Naive thymus-derived CD4-positive, alpha-beta T cell (primary cell): ENCODE results near the gene PRPF6. TPM values are rescaled to one million over a fixed set of nuclear protein-coding genes. Genes with fewer than 3 reads are reported as not detected.
A peak's percentile ranks its signal among the peaks of the same experiment; 100 is the strongest.

Experiments
- ATAC-seq: fragments of 150-1000 bp; cut with Tn5 transposase; 2 replicates; pipeline ENCODE4 v1.10.0; 2021; ENCODE audit warnings: mild to moderate bottlenecking, moderate library complexity
- CTCF ChIA-PET: fragments of 350-600 bp; sonication (Branson Sonifier 250); formaldehyde crosslinking; loops from one replicate; lab custom pipeline; 2021; ENCODE audit warnings: antibody characterized with exemption; lab: Charles Lee
- POLR2A ChIA-PET: fragments of 350-600 bp; sonication (Branson Sonifier 250); formaldehyde crosslinking; loops from one replicate; lab custom pipeline; 2021; ENCODE audit warnings: antibody characterized with exemption, inconsistent platforms; lab: Charles Lee
- DNase-seq, 9 donors: peaks; one replicate each; pipeline versions ENCODE4 v3.0.0 to v3.0.0-alpha.2; 2020 to 2022; ENCODE audit warnings: mixed read lengths in 1 of 9
- H3K27ac ChIP-seq: one replicate; pipeline ENCODE4 v1.7.0; 2013; ENCODE audit warnings: mild to moderate bottlenecking, low read depth, low read length, moderate library complexity
- H3K27me3 ChIP-seq, 2 donors: one replicate each; pipeline ENCODE4 v1.7.0; 2013; ENCODE audit warnings: low read length in 2 of 2, mild to moderate bottlenecking in 2 of 2, moderate library complexity in 2 of 2; ENCODE audit not compliant: control insufficient read depth in 2 of 2, insufficient read depth in 2 of 2
- H3K36me3 ChIP-seq, 3 experiments: 1 replicate in 2 of 3; 2 replicates in 1 of 3; pipeline ENCODE4 v1.7.0; 2013; ENCODE audit warnings: low read length in 3 of 3, mild to moderate bottlenecking in 3 of 3, moderate library complexity in 1 of 3; ENCODE audit not compliant: insufficient read depth in 3 of 3, control insufficient read depth in 2 of 3
- H3K4me1 ChIP-seq, 2 donors: one replicate each; pipeline ENCODE4 v1.7.0; 2013; ENCODE audit warnings: low read length in 2 of 2, mild to moderate bottlenecking in 2 of 2, moderate library complexity in 1 of 2; ENCODE audit not compliant: control insufficient read depth in 2 of 2, insufficient read depth in 2 of 2
- H3K4me3 ChIP-seq: 2 replicates; pipeline ENCODE4 v1.7.0; 2013; ENCODE audit warnings: mild to moderate bottlenecking, low read length
- H3K9me3 ChIP-seq, 3 experiments: 1 replicate in 2 of 3; 2 replicates in 1 of 3; pipeline ENCODE4 v1.7.0; 2013; ENCODE audit warnings: low read length in 3 of 3; ENCODE audit not compliant: control insufficient read depth in 2 of 3
- H3K27ac Mint-ChIP-seq, 9 donors: one replicate each; pipeline ENCODE4 v1.8.0; 2020 to 2022; ENCODE audit warnings: mixed read lengths in 9 of 9, mild to moderate bottlenecking in 8 of 9, moderate library complexity in 5 of 9, inconsistent platforms in 2 of 9
- H3K27me3 Mint-ChIP-seq, 5 donors: one replicate each; pipeline ENCODE4 v1.8.0; 2021 to 2022; ENCODE audit warnings: mixed read lengths in 5 of 5, mild to moderate bottlenecking in 1 of 5
- H3K36me3 Mint-ChIP-seq, 5 donors: one replicate each; pipeline ENCODE4 v1.8.0; 2020 to 2022; ENCODE audit warnings: mixed read lengths in 5 of 5, mild to moderate bottlenecking in 3 of 5, inconsistent platforms in 1 of 5
- H3K4me1 Mint-ChIP-seq, 7 donors: one replicate each; pipeline ENCODE4 v1.8.0; 2020 to 2022; ENCODE audit warnings: mixed read lengths in 7 of 7, mild to moderate bottlenecking in 3 of 7, inconsistent platforms in 1 of 7
- H3K4me3 Mint-ChIP-seq, 10 donors: one replicate each; pipeline ENCODE4 v1.8.0; 2020 to 2022; ENCODE audit warnings: mild to moderate bottlenecking in 10 of 10, mixed read lengths in 10 of 10, moderate library complexity in 6 of 10, inconsistent platforms in 2 of 10
- H3K9me3 Mint-ChIP-seq, 11 donors: one replicate each; pipeline ENCODE4 v1.8.0; 2020 to 2022; ENCODE audit warnings: mixed read lengths in 11 of 11, mild to moderate bottlenecking in 4 of 11, inconsistent platforms in 1 of 11, moderate library complexity in 1 of 11
- intact Hi-C, 2 donors: fragments of 100-400 bp; cut with micrococcal nuclease; formaldehyde crosslinking; loops; one replicate each; pipeline ENCODE4 v1.15.1; 2023
- polyA plus RNA-seq, 2 donors: library from polyadenylated mRNA; unstranded; fragments of 300-500 nt; fragmentation: Illumina TruSeq; gene quantifications; one replicate each; pipeline ENCODE4 v1.2.3, GENCODE V29; 2021
- total RNA-seq, 6 experiments: library from RNA in 5 of 6; stranded (reverse) in 5 of 6; gene quantifications; 1 replicate in 5 of 6; 2 replicates in 1 of 6; pipeline ENCODE4 v1.2.3 and lab custom pipeline; 2021 to 2026

PRPF6 gene
- total and polyA plus RNA-seq, 7 experiments from 2014 or later = 71.2 to 127 (median 86.9) TPM

DNA sequence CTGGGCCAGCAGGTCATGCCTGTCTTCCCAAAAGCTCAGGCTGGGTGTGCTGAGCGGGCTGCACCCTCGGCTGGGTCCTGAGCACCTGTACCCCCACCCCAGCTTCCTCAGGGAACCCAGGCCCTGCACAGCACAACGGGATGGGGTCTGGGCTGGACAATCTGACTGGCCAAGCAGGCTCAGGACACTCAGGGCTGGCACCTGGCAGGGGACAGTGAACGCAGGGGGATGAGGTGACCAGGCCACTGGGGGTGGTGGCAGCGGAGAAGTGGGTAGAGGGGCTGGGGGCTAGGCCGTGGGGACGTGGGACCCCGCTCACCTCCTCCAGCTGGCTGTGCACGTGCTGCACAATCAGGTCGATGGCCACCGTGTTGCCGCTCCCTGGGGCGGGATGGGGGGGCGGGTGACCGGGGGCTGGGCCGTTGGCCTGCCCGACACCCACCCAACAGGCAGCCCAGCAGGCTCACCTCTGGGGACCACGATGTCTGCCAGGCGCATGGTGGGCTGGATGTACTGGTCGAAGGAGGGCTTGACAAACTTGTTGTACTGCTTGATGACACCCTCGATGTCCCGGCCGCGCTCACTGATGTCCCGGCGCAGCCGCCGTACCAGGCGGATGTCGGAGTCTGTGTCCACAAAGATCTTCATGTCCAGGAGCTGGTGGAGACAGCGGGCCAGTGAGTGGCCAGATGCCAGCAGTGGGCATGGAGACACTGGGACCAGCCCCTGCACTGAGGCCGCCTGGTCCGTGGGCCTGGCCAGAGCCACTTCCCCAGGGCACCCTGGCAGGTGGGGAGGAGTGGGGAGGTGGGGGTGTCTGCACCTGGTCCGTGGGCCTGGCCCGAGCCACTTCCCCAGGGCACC lies 36.6 kb upstream of the PRPF6 start:
- Histone ChIP-seq H3K27me3 (no peaks in the 10 kb centered on the region), H3K27ac (no peak overlapping the region), H3K36me3 (peaks cover 0 to 57% (median 13%) of the 10 kb centered on the region in 3 experiments), H3K4me3 (no peak overlapping the region), H3K4me1 (peaks cover 30 to 39% of the 10 kb centered on the region in 2 donors), H3K9me3 (no peaks in the 10 kb centered on the region)
- Mint-ChIP-seq H3K4me1 (peaks cover 27 to 58% (median 42%) of the 10 kb centered on the region in 7 donors), H3K27ac (no peak overlapping the region), H3K36me3 (peaks cover 0 to 14% (median 0%) of the 10 kb centered on the region in 5 donors), H3K9me3 (no peaks in the 10 kb centered on the region), H3K4me3 (no peak overlapping the region), H3K27me3 (no peaks in the 10 kb centered on the region)
- CTCF ChIA-PET = no interaction called here
- POLR2A ChIA-PET = interaction anchor here (0.8 kb wide), 1 partner anchor 47 kb away, joined by 3 read pairs; no protein-coding TSS in a partner anchor
- intact Hi-C loops = no loop called here
- ATAC-seq (no peak), DNase-seq (peak in 1 of 9 donors; percentile 7)

GRCh38 chr20:63945031-63945658 lies 35.8 kb upstream of the PRPF6 start:
- Histone ChIP-seq H3K9me3 (no peaks in the 10 kb centered on the region), H3K4me1 (peaks cover 30 to 44% of the 10 kb centered on the region in 2 donors), H3K4me3 (no peak overlapping the region), H3K36me3 (peaks cover 0 to 51% (median 13%) of the 10 kb centered on the region in 3 experiments), H3K27ac (no peak overlapping the region), H3K27me3 (no peaks in the 10 kb centered on the region)
- Mint-ChIP-seq H3K27me3 (no peaks in the 10 kb centered on the region), H3K36me3 (peaks cover 0 to 14% (median 0%) of the 10 kb centered on the region in 5 donors), H3K9me3 (no peaks in the 10 kb centered on the region), H3K27ac (peak overlapping the region in 3 of 9 donors; percentile 24 to 63 (median 62)), H3K4me3 (peak overlapping the region in 2 of 10 donors; percentile 8 to 64), H3K4me1 (peaks cover 29 to 61% (median 47%) of the 10 kb centered on the region in 7 donors)
- no peak for ATAC-seq
- intact Hi-C loops = no loop called here
- POLR2A ChIA-PET = interaction anchor here (0.8 kb wide), 1 partner anchor 48 kb away, joined by 3 read pairs; no protein-coding TSS in a partner anchor
- CTCF ChIA-PET = interaction anchor here (0.5 kb wide), 1 partner anchor 8 kb away, joined by 3 read pairs; no protein-coding TSS in a partner anchor
- peak in 1 of 9 donors; percentile 6 for DNase-seq

DNA sequence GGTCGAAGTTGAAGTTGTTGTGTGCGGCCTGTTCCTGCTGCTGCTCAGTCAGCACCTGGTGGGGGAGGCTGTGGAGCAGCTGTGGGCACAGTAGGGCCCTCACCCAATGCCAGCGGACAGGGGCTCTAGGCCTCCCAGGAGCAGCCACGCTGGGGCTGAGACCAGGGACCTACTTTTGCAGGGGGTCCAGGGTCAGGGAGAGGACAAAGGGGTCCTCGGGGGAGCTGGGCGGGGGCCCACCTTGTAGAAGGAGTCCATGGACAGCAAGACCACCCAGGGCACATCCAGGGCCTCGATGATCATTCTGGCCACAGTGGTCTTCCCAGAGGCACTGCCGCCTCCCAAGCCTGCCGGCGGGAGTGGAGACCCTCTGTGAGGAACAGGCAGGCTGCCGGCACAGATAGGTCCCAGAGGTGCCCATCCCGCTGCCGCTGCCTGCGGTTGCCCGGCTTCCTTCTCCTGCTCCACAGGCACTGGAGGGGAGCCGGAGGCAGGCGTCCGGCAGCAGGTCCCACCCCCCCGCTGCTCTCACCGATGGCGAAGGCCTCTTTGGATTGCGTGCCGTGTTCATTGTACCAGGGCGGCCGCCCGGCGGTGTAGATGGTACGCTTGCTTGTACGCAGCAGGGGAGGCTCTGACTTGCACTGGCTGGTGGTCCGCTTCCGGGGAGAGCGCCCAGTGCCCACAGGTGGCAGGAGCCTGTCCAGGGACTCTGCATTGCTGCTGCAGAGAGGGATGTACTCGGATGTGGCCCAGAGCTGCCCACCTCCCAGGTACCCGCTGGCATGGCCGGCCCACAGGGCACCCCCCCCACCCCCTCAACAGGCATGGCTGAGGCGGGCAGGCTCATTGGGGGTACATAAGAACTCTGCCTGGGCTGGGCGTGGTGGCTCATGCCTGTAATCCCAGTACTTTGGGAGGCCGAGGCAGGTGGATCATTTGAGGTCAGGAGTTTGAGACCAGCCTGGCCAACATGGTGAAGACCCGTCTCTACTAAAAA lies 34.7 kb upstream of the PRPF6 start:
- no peak overlapping the region for H3K4me3 ChIP-seq
- ChIA-PET CTCF (interaction anchor here (0.5 to 0.7 kb wide), 2 partner anchors 9 to 81 kb away, joined by 3 read pairs; partner anchors contain the start of gene TPD52L2), POLR2A (interaction anchor here (0.8 kb wide), 1 partner anchor 94 kb away, joined by 3 read pairs; no protein-coding TSS in a partner anchor)
- no peak for ATAC-seq
- peaks cover 0 to 40% (median 11%) of the 10 kb centered on the region in 3 experiments for H3K36me3 ChIP-seq
- intact Hi-C loops = no loop called here
- Mint-ChIP-seq H3K36me3 (peaks cover 0 to 14% (median 0%) of the 10 kb centered on the region in 5 donors), H3K4me1 (peaks cover 29 to 58% (median 47%) of the 10 kb centered on the region in 7 donors), H3K4me3 (peak overlapping the region in 3 of 10 donors; percentile 64 to 92 (median 71)), H3K27me3 (no peaks in the 10 kb centered on the region), H3K27ac (peak overlapping the region in 8 of 9 donors; percentile 4 to 96 (median 76)), H3K9me3 (no peaks in the 10 kb centered on the region)
- no peaks in the 10 kb centered on the region for H3K27me3 ChIP-seq
- DNase-seq = peak in 1 of 9 donors; percentile 8
- no peaks in the 10 kb centered on the region for H3K9me3 ChIP-seq
- H3K4me1 ChIP-seq = peaks cover 30 to 41% of the 10 kb centered on the region in 2 donors
- no peak overlapping the region for H3K27ac ChIP-seq

GRCh38 chr20:63946986-63947637 lies 33.8 kb upstream of the PRPF6 start:
- no peak for ATAC-seq
- POLR2A ChIA-PET = interaction anchor here (0.8 kb wide), 1 partner anchor 93 kb away, joined by 3 read pairs; no protein-coding TSS in a partner anchor
- Histone ChIP-seq H3K4me3 (no peak overlapping the region), H3K36me3 (peaks cover 0 to 36% (median 11%) of the 10 kb centered on the region in 3 experiments), H3K9me3 (no peaks in the 10 kb centered on the region), H3K27me3 (no peaks in the 10 kb centered on the region), H3K27ac (peak overlapping the region; percentile 14), H3K4me1 (peaks cover 30 to 35% of the 10 kb centered on the region in 2 donors)
- H3K36me3 Mint-ChIP-seq = peaks cover 0 to 10% (median 0%) of the 10 kb centered on the region in 5 donors
- H3K9me3 Mint-ChIP-seq = no peaks in the 10 kb centered on the region
- peaks cover 29 to 52% (median 41%) of the 10 kb centered on the region in 7 donors for H3K4me1 Mint-ChIP-seq
- no peaks in the 10 kb centered on the region for H3K27me3 Mint-ChIP-seq
- intact Hi-C loops = no loop called here
- CTCF ChIA-PET = interaction anchor here (0.6 to 0.7 kb wide), 2 partner anchors 53 to 82 kb away, joined by 3 read pairs; partner anchors contain the start of gene TPD52L2
- DNase-seq = no peak
- peak overlapping the region; percentile 48 to 94 (median 84) for H3K4me3 Mint-ChIP-seq
- peak overlapping the region; percentile 69 to 99 (median 89) for H3K27ac Mint-ChIP-seq

- Mint-ChIP-seq H3K9me3 (peaks cover 0 to 2% (median 0%) of the 10 kb centered on the region in 11 donors), H3K36me3 (peaks cover 0 to 7% (median 0%) of the 10 kb centered on the region in 5 donors), H3K27ac (peak overlapping the region; percentile 75 to 99 (median 92)), H3K4me1 (peaks cover 29 to 49% (median 38%) of the 10 kb centered on the region in 7 donors), H3K27me3 (no peaks in the 10 kb centered on the region), H3K4me3 (peak overlapping the region; percentile 84 to 94 (median 90))
- peaks cover 0 to 41% (median 11%) of the 10 kb centered on the region in 3 experiments for H3K36me3 ChIP-seq
- peak overlapping the region; percentile 80 for H3K27ac ChIP-seq
- CTCF ChIA-PET = no interaction called here
- H3K4me1 ChIP-seq = peaks cover 24 to 28% of the 10 kb centered on the region in 2 donors
- ATAC-seq (peak; percentile 22), DNase-seq (peak in 6 of 9 donors; percentile 33 to 58 (median 52))
- H3K4me3 ChIP-seq = peak overlapping the region; percentile 58
- H3K27me3 ChIP-seq = no peaks in the 10 kb centered on the region
- intact Hi-C loops = no loop called here
- POLR2A ChIA-PET = interaction anchor here (0.7 kb wide), 1 partner anchor 148 kb away, joined by 3 read pairs; no protein-coding TSS in a partner anchor
- no peaks in the 10 kb centered on the region for H3K9me3 ChIP-seq
Observed at GRCh38 chr20:63947638-63948456, 33.1 kb upstream of the PRPF6 start.
